ENCODE results near the gene AHNAK.

The AHNAK gene

DNA sequence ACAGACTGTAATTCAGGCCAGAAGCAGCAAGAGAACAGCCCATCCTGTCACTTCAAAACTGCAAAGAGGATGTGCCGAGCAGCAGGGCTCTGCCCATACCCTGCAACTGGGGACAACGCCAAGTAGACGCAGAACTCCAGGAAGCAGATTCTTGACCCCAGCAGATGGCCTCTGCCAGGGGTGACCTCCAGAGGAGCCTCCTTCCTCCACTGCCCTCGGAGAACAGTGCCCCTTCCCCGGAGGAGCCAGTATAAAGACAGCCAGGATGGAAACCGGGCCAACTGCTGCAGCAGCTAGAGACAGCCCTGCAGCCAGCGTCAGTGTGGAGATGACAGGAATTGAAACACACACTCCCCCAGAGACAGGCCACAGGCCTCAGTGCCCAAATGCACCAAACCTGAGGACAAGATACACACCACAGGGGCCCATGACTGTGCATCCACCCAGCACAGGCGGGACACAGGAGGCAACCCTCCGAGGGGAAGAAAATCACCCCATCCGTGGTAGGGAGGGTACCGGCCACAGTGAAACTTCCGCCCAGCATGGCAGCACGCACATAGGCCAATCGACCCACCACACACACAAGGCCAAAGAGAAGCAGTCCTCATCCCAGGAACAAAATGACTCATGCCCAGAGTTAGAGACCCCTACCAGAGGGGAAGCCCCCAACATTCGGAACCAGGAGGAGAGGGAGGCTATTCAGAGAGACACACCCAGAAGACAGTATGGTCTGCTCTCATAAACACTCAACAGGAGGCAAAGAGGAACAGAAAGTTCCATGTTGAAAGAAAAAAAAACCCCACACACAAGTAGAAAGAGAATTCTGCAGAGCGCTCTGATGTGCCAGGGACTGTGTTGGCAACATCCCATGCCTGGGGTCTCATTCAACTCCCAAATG, 5.6 kb downstream of the AHNAK start:
- H3K4me3 ChIP-seq (ENCODE audit: low read length): no peak overlapping the region; the same call in 1 of the 2 replicates
- TF ChIP-seq ZNF274 (IDR thresholded peaks at IDR 0.05; ENCODE audit: low read depth, low read length): no peak

- no peak for TF ChIP-seq ZNF274 (IDR thresholded peaks at IDR 0.05; ENCODE audit: low read depth, low read length)
- no peak overlapping the region for H3K4me3 ChIP-seq (ENCODE audit: low read length)
These were observed 7.2 kb downstream of the AHNAK start for GRCh38 chr11:62539238-62539925.

DNA sequence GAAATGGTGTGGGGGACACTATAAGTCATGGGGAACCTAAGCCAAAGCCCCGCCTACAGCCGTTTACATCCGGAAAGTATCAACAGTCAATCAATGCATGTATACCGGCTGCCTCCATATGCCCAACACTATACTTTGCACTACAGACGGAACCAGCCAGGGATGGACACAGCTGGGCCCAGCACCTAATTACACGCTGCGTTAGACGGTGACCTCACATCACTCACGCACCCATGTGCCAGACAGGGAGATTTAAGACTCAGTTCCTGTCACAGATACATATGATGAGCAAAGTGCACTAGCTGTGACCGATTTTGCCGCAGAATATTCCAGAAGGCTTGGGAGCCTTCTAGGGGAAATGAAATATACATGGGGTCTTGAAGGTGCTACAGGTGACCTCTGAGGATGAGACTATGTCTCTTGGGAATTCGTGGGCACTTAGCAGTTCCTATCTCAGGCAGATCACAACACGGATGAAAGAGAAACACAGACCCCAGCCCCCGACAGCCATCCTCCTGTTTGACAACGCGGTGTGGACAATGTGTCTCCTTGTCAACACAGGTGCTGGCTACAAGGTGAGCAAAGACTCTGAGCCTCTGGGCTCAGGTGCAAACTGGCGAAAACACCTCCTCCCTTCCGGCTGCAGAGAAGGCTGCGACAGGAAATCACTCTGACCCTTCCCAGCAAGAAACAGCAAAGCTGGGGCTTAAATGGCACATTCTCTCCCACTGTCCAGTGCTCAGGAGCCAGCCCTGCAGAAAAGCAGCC, 8.0 kb downstream of the AHNAK start:
- no peak for TF ChIP-seq ZNF274 (IDR thresholded peaks at IDR 0.05; ENCODE audit: low read depth, low read length)
- H3K4me3 ChIP-seq (ENCODE audit: low read length): no peak overlapping the region

DNA sequence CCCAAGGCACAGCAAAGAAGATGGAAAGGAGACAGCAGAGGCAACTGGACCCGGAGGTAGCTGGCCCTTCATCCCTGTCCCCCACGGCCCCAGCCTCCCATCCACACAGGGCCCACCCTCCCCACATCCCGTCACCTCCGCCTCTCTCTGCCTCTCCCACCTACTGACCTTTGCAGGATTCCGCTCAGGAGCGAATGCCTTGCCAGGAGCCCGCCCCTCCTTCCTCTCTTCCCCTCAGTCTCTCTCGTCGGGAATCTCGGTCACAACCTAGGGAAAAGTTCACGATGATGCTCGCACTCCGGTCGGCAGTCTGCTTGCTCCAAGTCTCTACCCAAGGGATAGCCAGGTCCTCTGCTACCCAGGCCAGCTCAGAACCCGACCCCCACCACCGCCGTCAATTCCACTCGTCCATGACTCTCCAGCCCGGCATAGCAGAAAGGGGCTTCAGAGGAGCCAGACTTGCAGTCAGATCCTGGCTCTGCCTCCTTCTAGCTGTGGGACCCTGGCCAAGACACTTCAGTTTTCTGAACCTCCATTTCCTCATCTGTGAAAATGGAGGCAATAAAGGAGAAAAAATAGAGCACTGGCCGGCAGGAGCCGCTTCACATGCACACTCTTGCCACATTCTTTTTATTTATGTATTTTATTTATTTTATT, 10.2 kb downstream of the AHNAK start:
- no peak overlapping the region for H3K4me3 ChIP-seq (ENCODE audit: low read length)
- no peak for TF ChIP-seq ZNF274 (IDR thresholded peaks at IDR 0.05; ENCODE audit: low read depth, low read length)

DNA sequence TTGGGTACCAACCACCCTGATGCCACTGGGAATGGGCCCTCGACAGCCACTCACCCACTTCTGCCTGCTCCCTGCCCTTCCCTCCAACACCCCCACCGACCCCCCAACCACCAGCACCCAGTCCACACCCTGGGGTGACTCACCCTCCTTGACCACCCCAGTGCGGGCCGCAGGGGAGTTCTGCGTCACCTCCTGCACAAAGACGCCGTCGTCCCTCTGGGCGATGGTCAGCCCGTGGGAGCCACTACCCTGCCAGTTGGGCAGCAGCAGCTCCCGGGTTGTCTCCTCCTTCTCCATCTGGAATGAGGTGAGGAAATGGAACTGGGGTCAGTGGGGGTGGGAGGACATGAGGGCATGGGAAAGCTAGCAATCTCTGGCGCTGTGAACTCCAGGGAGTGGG, 10.8 kb downstream of the AHNAK start:
- H3K4me3 ChIP-seq (ENCODE audit: low read length): no peak overlapping the region
- no peak for TF ChIP-seq ZNF274 (IDR thresholded peaks at IDR 0.05; ENCODE audit: low read depth, low read length)

DNA sequence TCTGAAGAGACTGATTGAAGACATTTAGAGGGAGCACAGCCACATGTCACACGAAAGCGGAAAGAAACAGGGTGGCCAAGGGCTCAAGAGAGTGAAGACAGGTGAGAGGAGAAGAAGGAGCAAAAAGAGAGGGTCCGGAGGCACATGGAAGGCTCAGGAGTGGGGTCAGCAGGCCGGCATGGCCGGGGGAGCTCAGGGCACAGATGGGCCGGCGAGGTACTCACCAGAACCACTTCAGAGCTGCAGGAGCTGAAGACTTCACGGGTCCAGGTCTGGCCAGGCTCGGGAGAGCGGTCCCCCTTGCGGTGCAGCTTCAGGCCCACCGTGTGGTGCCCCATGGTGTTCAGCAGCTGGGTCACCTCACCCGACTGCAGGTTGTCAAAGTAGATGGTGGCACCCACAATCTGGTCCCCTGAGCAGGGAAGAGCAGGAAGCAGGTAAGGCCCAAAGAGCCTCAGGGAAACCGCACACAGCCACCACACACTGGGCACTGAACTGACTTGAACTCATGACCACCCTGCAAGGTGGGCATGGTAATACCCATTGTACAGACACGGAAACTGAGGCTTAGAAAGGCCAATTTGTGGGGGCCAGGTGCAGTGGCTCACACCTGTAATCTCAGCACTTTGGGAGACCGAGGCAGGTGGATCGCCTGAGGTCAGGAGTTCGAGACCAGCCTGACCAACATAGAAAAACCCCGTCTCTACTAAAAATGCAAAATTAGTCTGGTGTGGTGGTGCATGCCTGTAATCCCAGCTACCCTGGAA, 11.6 kb downstream of the AHNAK start:
- TF ChIP-seq ZNF274 (IDR thresholded peaks at IDR 0.05; ENCODE audit: low read depth, low read length): no peak
- H3K4me3 ChIP-seq (ENCODE audit: low read length): no peak overlapping the region

GRCh38 chr11:62532096-62532495, 14.5 kb downstream of the AHNAK start:
- H3K4me3 ChIP-seq (ENCODE audit: low read length): no peak overlapping the region
- TF ChIP-seq ZNF274 (IDR thresholded peaks at IDR 0.05; ENCODE audit: low read depth, low read length): no peak

DNA sequence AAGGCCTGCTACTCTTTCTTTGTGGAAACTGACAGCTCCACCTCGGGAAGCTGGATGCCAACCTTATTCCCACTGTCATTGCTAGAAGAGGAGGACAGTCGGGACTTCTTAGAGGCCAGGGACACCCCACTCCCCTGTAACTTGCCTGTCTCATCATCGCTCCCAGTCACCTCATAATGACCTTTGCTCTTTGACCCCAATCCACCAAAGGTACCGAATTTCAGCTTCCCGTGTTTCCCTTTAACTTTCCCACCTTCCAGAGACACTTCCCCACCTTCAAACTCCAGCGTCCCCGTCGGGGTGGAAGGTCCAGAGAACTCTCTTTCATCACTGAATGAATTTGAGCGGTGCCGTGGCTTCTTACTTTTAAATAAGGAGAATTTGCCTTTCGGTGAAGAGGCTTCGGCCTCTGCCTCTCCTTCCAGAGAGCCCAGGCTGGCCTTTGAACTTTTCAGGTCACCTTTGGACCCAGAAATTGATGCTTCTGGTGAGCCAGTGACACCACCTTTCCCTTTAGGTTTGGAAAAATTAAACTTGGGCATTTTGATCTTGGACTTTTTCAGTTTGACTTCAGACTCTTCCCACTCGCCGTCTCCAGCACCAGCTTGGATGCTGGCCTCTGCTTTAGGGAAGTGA, 29.8 kb downstream of the AHNAK start:
- TF ChIP-seq ZNF274 (IDR thresholded peaks at IDR 0.05; ENCODE audit: low read depth, low read length): no peak
- no peak overlapping the region for H3K4me3 ChIP-seq (ENCODE audit: low read length)

DNA sequence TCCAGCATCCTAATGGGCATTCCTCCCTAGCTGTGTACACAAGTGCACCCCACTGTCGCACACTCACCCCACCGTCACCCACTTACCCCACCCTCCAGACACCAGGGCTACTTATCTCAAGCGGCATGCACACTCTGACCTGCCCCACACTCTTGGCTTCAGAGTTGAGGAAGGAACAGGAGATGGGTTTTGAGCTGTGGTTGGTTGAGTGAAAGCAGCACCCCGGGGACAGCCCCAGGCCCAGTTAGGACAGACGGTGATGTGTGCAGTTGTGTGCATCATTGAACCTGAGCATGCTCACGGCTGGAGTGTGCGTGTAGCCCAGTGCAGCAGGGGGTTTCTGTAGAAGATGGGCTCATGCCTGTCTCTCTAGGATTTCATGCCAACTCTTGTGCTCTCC, 32.5 kb downstream of the AHNAK start:
- no peak for TF ChIP-seq ZNF274 (IDR thresholded peaks at IDR 0.05; ENCODE audit: low read depth, low read length)
- no peak overlapping the region for H3K4me3 ChIP-seq (ENCODE audit: low read length)

GRCh38 chr11:62513626-62514025, 33.0 kb downstream of the AHNAK start:
- H3K4me3 ChIP-seq (ENCODE audit: low read length): no peak overlapping the region
- no peak for TF ChIP-seq ZNF274 (IDR thresholded peaks at IDR 0.05; ENCODE audit: low read depth, low read length)

GRCh38 chr11:62512961-62513360, 33.6 kb downstream of the AHNAK start:
- no peak for TF ChIP-seq ZNF274 (IDR thresholded peaks at IDR 0.05; ENCODE audit: low read depth, low read length)

DNA sequence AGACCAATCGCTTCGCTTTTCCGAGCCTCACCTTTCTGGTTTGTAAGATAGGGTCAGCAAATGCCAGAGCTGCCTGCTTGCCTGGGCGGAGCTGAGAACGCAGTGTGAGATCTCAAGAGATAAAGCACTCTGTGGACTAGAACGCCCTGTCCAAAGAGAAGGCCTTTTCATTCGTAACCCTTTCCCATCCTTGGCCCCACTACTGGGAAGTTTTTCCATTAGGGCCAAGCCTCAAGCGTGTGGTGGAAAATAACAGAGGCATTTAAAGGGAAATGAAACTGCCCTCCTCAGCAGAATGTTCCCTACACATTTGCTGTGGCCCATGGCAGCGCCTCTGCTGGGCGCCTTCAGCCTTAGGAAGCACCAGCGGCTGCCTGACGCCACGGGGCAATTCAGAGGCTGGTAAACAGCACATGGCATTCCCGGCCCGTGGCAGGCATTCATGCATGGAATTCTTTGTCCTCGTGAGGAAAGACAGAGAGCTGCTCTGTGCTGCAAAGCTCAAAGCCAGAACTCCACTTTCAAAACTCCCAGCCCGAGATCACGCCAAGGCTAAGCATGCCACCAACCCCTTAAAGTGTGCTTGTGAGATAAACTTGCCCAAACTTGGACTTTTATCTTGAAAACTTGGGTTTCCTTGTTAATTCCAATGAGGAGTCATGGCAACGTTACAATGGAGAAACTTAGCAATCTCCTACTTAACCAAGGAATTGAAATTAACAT, 38.1 kb downstream of the AHNAK start:
- no peak for TF ChIP-seq ZNF274 (IDR thresholded peaks at IDR 0.05; ENCODE audit: low read depth, low read length)
- no peak overlapping the region for H3K4me3 ChIP-seq (ENCODE audit: low read length)

More at GRCh38 chr11:62512961-62513360, 33.6 kb downstream of the AHNAK start:
- no peak overlapping the region for H3K4me3 ChIP-seq (ENCODE audit: low read length)
